Activated naive CD8-positive, alpha-beta T cell treated with anti-CD3 and anti-CD28 coated beads, Interleukin-2, amount 50 U/mL, for 16 hours (primary cell): ENCODE data around the gene RFC4.

Experiments used
- DNase-seq: peaks from one replicate; pipeline ENCODE4 v3.0.0-alpha.2; 2020; ENCODE audit warnings: low read depth, low spot score

RFC4 gene

DNA sequence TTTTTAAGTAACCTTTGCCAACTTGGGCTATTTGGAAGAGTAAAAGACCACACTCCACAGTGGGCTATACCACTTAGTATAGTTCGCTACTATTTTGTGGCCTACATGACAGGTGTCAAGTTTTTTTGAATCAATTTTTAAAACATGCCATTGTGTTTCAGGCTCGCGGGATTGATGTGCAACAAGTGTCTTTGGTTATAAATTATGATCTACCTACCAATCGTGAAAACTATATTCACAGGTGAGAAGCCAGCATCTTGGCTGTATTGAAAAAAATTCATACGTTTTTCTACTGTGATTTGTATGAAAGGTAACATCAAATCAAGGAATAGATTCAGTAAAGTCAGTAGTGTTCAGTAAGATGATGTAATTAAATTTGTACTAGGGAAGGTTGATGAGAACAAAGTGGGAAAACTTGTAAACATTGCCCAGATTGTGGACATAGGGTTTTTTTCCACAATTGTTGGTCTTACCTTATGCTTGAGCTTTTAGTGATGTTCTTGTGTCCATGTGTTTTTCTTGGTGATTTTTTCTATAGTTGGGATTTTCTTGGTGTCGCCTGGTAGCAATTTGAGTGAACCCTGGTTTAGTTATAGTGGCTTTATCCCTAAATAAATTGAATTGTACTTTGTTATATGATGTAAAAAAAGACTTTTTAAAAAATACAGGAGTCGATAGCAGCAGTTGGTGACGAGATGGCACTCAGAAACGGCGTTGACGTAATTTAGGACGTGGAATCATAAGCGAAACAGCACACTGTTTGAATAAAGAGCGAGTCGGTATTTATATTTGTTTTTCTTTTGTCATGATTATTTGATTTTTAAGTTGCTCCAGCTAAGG lies 18.4 kb downstream of the RFC4 start:
- DNase-seq: no peak

DNA sequence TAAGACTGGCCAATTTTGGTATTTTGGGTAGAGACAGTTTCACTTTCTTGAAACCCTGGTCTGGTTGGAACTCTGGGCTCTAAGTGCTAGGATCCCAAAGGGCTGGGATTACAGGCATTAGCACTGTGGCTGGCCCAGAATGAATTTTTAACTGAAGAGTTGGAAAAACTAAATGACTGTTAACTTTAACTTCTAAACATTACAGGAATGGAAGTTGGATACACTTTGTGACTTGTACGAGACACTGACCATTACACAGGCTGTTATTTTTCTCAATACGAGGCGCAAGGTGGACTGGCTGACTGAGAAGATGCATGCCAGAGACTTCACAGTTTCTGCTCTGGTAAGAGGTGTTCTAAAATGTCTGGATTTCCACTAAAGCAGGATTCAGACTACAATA lies 19.4 kb downstream of the RFC4 start:
- no peak for DNase-seq

DNA sequence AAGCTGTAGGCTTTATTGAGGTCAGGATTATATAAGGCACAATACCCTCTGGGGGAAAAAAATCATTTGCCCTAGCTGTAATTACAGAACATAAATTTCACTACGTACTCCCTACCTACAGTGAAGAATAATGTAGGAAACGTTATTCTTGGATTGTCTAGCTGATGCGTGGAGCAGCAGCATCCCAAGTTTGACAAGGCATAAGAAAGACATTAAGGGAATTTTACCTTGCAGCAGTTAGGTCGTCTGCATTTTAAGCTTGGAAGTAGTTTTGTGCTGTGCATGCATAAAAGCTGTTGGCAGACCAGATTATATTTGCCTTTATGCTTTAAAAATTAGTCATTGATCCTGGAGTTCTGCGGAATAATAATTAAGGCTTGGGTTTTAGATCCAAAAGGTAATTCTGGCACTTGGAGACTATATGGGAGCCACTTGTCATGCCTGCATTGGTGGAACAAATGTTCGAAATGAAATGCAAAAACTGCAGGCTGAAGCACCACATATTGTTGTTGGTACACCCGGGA lies 20.7 kb downstream of the RFC4 start:
- no peak for DNase-seq

DNA sequence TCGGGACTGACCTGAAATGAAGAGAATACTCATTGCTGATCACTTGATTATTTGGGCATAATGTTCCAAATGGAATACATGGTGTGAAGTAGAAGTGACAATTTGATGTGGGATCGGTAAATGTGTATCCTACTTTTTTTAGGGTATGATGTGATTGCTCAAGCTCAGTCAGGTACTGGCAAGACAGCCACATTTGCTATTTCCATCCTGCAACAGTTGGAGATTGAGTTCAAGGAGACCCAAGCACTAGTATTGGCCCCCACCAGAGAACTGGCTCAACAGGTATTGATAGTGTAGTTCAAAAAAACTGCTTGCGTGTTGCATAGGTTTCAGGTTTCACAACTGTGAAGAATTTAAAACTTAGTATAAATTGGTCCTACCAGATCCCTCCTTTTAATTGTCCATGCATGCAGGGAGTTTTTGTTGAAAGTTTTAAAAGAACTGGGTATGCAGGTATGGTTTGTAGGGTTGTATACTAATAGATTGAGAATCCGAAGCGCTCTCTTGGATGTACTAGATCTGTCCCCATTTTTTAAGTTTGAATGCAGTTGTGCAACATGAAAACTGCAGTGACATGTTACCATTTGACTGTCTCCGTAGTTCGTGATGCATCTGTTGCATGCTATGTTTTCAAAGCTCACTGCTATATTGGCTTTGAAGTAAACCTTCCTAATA lies 21.3 kb downstream of the RFC4 start:
- no peak for DNase-seq

DNA sequence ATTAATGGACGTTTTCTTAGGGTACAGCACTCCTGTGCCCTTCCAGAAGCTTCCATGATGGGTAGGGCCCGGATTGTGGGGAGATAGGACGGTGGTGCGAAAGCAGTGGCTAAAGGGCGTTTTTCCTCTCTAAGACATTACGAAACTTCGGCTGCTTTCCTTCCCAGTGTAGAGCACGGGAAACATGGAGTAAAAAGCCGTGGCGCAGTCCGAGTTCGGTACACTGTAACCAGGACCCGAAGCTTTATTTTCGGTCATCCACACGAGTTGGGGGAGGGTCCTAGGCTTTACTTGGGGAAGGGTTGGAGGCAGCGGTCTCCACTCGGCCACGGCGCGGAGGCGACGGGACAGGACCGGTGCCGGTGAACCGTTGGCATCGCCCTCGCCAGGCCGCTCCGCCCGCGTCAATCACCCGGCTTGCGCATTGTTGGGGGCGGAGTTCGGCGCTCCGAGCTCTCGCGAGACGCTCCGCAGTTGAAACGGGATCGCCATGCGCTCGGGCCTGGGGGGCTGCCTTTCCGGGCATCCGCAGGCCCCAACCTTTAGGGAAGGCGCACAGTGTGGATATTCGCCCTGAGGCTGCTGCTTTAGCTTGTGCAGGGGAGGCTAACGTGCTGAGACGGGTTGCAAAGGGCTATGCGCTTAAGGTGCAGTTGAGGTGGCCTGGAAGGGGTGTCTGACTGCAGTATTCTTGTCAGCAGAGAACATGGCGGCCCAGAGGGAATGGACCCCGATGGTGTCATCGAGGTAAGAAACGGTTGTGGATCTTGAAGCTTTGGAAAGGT lies 22.4 kb downstream of the RFC4 start:
- peak; percentile 38 for DNase-seq

DNA sequence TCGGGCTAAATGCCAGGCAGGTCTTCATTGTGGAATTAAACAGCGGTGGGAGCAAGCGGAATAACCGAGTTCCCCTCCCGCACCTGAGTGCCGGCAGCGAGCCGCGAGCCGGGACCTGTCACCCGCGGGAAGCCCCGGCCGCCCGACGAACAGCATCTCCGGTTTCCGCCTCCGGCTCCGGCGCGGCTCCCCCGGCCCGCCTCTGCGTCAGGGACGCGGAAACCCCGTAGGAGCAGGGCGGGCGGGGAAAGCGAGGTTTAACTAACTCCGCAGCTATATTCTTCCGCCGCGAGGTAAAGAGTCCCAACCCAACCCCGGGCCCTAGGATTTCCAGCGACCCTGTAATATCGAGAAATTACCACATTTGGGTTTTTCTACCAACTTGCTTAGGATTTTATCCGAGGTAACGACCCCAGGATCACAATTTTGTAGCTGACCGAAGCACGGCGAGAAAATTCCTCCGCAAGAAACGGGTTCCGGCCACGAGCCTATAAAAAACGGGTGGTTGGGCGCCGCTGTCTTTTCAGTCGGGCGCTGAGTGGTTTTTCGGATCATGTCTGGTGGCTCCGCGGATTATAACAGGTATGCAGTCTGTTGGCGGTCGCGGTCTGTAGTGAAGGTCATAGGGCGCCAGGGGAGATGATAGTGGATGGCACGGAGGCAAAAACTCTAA lies 23.1 kb downstream of the RFC4 start, which contains the start of gene EIF4A2:
Gene EIF4A2 (plus strand): TSS at position 520 of the 673 bp plus-strand sequence. CDS start 34 bp downstream, at position 554.
- peak; percentile 75 for DNase-seq

DNA sequence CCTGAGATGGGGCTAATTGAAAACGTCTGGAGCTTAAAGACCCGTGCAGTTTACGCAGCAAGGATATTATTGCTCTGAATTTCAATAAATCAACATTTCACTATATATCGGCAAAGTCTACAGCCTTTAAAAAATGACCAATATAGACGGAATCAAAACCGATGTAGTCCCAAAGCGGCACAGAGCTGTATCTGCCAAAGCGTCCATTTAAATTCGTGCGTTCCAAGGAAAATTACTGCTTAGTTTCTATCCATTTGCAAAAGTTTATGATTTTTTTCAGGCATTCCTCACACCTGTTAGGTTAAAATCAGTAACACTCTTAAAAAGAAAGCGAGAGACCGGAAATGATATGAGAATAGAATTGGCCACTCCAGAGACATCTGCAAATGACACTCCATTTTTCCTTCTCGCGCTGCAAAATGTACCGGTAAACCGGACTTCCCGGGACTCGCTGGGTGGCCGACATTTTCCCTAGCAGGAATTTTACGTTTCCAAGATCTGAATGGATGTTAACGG lies 23.7 kb downstream of the RFC4 start:
- no peak for DNase-seq

DNA sequence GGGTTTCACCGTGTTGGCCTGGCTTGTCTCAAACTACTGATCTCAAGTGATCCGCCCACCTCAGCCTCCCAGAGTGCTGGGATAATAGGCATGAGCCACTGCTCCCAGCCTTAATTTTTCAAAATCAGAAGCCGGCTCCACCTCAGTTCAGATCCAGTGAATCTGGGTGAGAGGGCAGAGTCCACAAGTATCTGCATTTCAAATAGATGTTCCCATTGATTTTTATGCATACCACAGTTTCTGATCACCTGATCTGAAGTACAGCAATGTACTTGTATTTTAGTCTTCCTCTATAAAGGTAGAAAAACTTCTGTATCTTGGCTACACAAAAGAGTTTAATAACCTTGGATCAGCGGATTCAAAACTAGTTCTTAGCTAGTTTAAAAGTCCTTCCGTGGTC lies 27.1 kb downstream of the RFC4 start:
- DNase-seq: no peak

DNA sequence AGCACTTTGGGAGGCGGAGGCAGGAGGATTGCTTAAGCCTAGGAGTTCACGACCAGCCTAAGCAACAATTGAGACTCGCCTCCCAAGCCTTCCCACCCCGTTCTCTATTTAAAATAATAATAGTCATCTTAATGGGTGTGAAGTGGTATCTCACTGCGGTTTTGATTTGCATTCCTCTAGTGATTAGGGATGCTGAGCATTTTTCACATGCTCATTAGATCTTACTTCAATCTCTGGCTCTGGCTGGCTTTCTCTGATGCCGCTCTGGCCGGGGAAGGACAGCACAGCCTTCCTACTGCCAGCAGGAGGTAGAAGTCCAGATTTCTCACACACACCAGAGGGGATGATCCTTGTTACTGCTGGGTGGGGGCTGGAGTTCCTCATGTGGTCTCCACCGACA lies 30.3 kb downstream of the RFC4 start:
- DNase-seq: no peak

DNA sequence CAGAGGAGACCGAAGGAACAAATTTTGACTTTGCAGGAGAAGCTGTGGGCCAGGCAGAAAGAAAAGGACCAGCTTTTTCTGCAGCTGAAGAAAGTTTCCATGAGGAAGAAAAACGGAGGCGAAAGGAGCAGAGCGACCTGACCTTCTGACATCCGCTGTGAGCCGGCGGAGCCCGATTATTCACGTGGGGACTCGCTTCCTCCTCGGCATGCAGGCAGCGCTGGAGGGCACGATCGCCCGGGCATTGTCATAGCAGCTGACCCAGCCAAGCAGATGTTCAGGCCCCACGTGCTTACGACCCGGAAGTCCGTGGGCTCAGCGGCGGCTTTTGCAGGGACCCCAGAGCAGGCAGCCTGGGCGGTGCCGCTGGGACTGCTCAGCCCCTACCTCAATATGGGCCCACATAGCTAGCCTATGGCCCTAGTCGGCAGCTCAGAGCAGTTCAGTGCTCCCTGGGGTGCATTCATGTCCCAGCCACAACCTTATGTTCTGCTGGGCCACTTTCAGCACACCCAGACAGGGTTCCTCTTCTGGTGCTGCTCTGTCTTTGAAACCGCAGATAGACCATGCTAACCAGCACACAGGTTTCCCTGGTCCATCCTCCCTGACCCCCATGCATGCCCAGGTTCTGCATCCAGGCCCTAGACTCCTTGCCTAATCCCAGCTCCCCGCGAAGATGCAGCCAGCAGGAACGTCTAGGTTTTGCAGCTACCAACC lies 33.4 kb downstream of the RFC4 start:
- peak; percentile 35 for DNase-seq

DNA sequence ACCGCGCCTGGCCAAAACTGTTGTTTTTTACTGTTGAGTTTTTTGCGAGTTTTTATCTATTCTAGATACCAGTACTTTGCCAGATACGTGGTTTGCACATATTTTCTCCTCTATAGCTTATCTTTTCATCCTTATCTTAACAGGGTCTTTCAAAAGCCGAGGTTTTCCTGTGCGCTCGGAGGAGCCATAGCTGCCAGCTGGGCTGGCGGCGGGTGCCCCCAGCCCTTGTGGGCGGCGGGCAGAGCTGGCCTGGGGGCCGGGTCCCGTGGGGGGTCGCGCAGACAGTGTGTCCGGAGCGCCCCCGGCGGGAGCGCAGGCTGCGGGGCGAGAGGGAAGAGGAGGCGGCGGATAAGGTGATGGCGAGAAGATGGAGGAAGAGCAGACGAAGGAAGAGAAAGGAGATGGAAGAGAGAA lies 34.0 kb downstream of the RFC4 start:
- no peak for DNase-seq

DNA sequence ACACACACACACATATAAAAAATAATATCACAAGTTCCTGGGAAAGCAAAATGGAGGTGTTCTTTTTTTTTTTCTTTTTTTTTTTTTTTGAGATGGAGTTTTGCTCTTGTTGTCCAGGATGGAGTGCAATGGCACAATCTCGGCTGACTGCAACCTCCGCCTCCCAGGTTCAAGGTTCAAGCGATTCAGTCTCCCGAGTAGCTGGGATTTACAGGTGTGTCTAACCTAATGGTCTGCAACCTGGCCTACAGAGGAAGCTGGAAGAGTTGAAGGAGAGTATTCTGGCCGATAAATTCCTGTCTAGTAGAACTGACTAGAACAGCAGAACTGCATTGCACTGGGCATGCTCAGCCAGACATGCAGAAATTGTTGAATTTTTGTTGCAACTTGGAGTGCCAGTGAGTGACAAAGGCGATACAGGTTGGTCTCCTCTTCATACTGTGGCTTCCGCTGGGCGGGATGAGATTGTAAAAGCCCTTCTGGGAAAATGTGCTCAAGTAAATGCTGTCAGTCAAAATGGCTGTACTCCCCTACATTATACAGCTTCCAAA lies 45.3 kb downstream of the RFC4 start:
- DNase-seq: no peak

DNA sequence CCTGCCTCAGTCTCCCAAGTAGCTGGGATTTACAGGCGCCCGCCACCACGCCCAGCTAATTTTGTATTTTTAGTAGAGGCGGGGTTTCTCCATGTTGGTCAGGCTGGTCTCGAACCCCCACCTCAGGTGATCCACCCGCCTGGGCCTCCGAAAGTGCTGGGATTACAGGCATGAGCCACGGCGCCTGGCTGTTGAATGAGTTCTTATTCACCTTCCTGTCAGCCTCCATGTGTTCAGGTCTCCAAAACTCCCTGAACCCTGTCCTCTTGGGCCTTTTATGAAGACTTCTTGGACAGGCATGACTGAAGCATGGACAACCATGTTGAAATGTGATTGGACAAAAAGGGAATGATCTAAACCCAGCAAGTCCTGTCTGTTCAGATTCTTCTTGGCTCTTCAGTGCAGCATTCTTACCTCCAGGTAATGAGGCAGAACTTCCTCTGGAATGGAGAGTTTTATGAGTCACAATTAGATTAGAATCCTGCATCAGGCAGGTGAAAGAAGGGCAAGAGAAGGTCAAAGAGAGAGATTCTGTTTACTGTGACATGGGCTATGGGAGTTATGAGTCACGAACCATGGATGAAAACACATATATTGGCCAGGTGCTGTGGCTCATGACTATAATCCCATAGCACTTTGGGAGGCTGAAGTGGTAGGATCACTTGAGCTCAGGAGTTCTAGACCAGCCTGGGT lies 46.0 kb downstream of the RFC4 start:
- no peak for DNase-seq

DNA sequence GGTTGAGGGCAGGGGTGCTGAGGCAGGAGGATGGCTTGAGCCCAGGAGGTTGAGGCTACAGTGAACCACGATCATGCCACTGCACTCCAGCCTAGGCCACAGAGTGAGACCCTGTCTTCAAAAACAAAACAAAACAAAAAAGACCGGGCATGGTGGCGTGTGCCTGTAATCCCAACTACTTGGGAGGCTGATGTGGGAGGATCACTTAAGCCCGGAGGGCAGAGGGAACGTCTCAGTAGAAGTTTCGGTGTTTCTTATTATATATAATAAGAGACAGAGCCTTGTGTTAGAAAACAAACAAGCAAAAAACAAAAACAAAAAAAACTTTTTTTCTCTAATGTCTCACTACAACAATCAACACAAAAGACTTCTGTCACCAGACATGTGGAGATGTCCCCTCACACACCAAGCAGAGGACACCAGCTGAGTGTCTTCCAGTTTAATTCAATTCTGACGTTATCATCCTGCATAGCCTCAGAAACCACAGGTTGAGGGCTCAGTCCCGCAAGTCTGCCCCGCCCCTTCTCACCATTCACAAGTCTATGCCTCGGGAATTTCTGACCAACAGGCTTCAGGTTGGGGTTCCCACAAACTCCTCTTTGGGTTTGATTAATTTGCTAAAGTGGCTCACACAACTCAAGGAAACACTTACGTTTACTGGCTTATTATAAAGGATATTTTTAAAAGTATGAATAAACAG lies 46.9 kb downstream of the RFC4 start:
- DNase-seq: no peak

DNA sequence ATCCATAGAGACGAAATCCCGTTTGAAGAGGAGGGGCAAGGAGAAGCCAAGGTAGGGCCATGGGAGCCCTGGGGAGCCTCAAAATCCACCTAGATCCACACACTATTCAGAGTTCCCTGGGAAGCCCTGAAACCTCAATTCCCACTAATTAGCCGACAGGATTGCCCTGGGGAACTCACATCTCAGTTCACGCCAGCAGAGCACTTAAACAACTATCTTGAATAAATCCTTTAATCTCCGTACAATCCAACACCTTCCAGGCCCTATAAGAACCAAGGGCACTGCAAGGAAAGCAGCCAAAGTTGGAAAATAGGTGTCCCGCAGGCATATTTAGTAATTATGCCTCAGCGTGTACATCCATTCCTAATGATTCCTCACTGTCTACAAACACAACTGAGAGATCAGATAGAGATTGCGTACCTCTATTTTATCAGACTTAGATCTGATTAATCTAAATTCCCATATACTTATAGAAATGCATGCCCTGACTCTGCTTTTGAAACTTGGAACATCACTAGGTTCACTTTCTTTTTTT lies 48.5 kb downstream of the RFC4 start:
- DNase-seq: no peak

DNA sequence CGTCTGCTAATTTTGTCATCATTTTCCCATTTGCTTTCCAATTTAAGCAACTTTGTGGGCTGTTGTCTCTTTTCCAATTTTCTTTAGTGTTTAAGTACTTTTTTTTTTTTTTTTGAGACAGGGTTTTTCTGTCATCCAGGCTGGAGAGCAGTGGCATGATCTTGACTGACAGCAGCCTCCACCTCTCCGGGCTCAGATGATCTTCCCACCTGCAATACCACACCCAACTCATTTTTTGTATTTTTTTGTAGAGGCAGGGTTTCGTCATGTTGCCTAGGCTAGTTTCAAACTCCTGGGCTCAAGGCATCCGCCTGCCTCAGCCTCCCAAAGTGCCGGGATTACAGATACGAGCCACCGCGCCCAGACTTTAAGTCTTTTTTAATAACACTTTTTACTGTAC lies 49.1 kb downstream of the RFC4 start:
- DNase-seq: no peak

DNA sequence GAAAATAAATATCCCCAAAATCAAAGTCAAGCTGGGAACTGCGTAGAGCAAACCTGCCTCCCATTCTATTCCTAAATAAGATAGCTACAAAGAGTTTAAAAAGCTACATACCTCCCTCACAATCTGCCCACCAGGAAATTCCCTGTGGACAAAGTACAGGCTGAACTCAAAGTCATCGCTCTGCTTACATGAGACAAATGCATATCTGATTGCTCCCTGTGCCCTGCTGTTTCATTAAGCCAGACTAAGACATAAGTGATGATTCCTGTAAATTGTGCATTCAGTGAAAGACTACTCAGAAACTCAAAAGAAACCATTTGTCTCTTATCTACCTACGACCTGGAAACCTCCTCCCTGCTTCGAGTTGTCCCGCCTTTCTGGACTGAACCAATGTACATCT lies 51.4 kb downstream of the RFC4 start:
- no peak for DNase-seq

DNA sequence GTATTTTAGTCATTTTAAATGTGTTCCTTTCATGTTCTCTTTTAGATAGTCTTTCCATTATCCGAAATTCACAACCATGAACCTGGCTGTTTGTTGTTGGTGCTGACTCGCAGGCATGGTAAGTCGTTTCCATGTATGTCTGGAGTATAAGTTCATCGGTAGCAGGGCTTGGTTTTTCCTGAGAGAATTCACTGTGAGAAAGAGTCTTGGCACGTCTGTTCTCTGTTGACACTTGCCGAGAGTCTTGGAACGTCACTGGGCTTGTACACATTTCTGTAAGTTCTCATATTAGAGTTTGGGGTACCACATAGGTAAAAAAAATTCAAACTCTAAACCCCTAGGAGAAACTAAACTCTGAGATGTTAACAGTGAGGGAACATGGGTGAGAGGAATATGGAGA lies 52.3 kb downstream of the RFC4 start:
- no peak for DNase-seq

DNA sequence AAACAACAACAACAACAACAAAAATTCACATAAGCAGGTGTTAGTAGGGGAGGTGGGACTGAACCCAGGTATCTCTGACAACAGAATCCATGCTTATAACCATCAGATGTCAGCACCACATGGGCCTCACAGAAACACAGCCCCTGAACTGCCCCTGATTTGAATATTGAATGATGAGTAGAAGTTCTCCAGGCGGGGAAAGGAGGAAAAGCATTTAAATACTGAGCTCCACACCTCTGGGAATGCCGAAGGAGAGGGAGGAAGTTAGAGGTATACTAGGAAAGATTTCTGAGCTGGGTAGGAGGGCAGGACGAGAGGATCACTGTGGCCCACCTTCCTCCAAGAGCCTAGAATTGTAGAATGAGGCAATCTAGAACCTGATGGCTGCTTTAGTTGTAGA lies 54.8 kb downstream of the RFC4 start:
- DNase-seq: no peak
